ENCODE data around the gene AGBL1.

Gene AGBL1

DNA sequence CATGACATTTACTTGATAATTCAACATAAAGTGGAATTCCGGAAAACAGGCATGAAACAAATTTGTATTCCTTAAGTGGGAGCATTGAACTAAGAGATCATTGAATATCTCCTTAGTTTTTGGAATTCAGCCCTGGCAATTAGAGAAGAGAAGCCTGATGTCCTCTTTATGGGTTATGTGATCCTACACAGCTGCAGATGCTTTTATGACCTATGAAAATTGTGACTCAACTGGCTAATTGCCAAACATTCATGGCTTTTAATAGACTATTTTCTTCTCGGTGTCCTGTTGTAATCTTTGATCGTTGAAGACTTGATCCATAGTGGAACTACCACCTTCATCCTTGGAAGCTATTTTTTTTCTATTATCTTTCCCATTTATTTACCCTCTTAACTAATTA lies 46.1 kb downstream of the AGBL1 start:
- no peaks in the 10 kb centered on the region for H3K27me3 ChIP-seq (ENCODE audit: insufficient read depth, poor library complexity, severe bottlenecking)
- no peak overlapping the region for H3K4me3 ChIP-seq (replicated peaks; ENCODE audit: insufficient read depth, low read length)
- no peak overlapping the region for H3K27ac ChIP-seq (replicated peaks)
- no peak for TF ChIP-seq SPI1 (IDR thresholded peaks at IDR 0.05; ENCODE audit: borderline replicate concordance, low read depth)
- TF ChIP-seq GABPA (IDR thresholded peaks at IDR 0.05; ENCODE audit: low read depth), result no peak
- DNase-seq (ENCODE audit: low read depth in 1 of 2, low spot score in 1 of 2), result no peak

GRCh38 chr15:86127547-86127946 lies 47.9 kb downstream of the AGBL1 start:
- Histone ChIP-seq H3K27ac (replicated peaks) (no peak overlapping the region), H3K27me3 (ENCODE audit: insufficient read depth, poor library complexity, severe bottlenecking) (no peaks in the 10 kb centered on the region), H3K4me3 (replicated peaks; ENCODE audit: insufficient read depth, low read length) (no peak overlapping the region)
- DNase-seq (ENCODE audit: low read depth in 1 of 2, low spot score in 1 of 2), result no peak
- TF ChIP-seq REST (IDR thresholded peaks at IDR 0.05; ENCODE audit: insufficient replicate concordance, low read depth) (no peak), GABPA (IDR thresholded peaks at IDR 0.05; ENCODE audit: low read depth) (no peak), SPI1 (IDR thresholded peaks at IDR 0.05; ENCODE audit: borderline replicate concordance, low read depth) (no peak), POLR2AphosphoS5 (IDR thresholded peaks at IDR 0.05; ENCODE audit: low read depth) (no peak)
- TF ChIP-seq, protein P1, sequence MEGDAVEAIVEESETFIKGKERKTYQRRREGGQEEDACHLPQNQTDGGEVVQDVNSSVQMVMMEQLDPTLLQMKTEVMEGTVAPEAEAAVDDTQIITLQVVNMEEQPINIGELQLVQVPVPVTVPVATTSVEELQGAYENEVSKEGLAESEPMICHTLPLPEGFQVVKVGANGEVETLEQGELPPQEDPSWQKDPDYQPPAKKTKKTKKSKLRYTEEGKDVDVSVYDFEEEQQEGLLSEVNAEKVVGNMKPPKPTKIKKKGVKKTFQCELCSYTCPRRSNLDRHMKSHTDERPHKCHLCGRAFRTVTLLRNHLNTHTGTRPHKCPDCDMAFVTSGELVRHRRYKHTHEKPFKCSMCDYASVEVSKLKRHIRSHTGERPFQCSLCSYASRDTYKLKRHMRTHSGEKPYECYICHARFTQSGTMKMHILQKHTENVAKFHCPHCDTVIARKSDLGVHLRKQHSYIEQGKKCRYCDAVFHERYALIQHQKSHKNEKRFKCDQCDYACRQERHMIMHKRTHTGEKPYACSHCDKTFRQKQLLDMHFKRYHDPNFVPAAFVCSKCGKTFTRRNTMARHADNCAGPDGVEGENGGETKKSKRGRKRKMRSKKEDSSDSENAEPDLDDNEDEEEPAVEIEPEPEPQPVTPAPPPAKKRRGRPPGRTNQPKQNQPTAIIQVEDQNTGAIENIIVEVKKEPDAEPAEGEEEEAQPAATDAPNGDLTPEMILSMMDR (IDR thresholded peaks at IDR 0.05; ENCODE audit: insufficient read depth, low read length), result no peak

DNA sequence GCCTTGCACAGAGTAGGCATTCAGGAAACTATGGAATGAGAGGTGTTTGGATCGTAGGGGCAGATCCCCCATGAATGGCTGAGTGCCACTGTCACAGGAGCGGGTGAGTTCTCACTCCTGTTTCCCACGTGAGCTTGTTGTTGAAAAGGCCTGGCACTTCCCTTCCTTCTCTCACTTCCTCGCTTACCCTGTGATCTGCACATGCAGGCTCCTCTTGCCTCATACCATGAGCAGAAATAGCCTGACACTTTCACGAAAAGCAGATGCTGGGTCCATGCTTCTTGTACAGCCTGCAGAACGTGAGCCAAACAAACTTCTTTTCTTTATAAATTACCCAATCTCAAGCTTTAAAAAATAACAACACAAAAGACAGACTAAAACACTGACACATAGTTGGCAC lies 55.4 kb downstream of the AGBL1 start:
- H3K27me3 ChIP-seq (ENCODE audit: insufficient read depth, poor library complexity, severe bottlenecking), result no peaks in the 10 kb centered on the region
- no peak overlapping the region for H3K4me3 ChIP-seq (replicated peaks; ENCODE audit: insufficient read depth, low read length)
- H3K27ac ChIP-seq (replicated peaks), result no peak overlapping the region
- no peak for TF ChIP-seq REST (IDR thresholded peaks at IDR 0.05; ENCODE audit: insufficient replicate concordance, low read depth)
- TF ChIP-seq SPI1 (IDR thresholded peaks at IDR 0.05; ENCODE audit: borderline replicate concordance, low read depth), result peak; percentile 80
- DNase-seq (ENCODE audit: low read depth in 1 of 2, low spot score in 1 of 2), result peak in 1 of 2 experiments; percentile 36

DNA sequence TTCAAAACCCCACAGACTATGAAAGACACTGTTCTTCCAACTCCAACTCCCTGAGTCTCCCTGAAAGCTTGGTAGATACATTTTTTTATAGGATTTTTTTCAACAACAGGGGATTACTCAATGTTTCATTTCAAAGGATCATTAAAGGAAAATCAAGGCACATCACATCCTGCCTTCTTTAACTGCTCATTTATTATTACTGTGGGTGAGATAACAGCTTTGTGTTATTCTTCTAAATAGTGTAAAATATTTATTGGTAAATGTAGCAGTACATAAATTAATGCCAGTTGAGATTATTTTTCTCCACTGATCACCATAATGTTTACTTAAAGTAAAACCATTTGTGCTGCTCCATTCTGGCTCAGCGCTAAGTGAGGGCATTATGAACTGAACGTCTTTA lies 57.2 kb downstream of the AGBL1 start:
- Histone ChIP-seq H3K4me3 (replicated peaks; ENCODE audit: insufficient read depth, low read length) (no peak overlapping the region), H3K27ac (replicated peaks) (no peak overlapping the region), H3K27me3 (ENCODE audit: insufficient read depth, poor library complexity, severe bottlenecking) (no peaks in the 10 kb centered on the region)
- DNase-seq (ENCODE audit: low read depth in 1 of 2, low spot score in 1 of 2), result no peak
- TF ChIP-seq, protein P1 (IDR thresholded peaks at IDR 0.05; ENCODE audit: insufficient read depth, low read length), result no peak
- TF ChIP-seq REST (IDR thresholded peaks at IDR 0.05; ENCODE audit: insufficient replicate concordance, low read depth), result no peak
- TF ChIP-seq SPI1 (IDR thresholded peaks at IDR 0.05; ENCODE audit: borderline replicate concordance, low read depth), result no peak
- TF ChIP-seq POLR2AphosphoS5 (IDR thresholded peaks at IDR 0.05; ENCODE audit: low read depth), result no peak
- TF ChIP-seq GABPA (IDR thresholded peaks at IDR 0.05; ENCODE audit: low read depth), result no peak

All from HL-60 (cell line).